T follicular helper cell (primary cell): Measurements from ENCODE around the gene LILRB3.
"Not testable (repeated sequence)": the region's sequence is repeated elsewhere in the genome, so short reads cannot be mapped to it uniquely, and the experiment has no call there.

ENCODE experiments used
- DNase-seq: peaks from one replicate; pipeline ENCODE4 v3.0.0-alpha.2; 2020; ENCODE audit warnings: low read depth

The LILRB3 gene

GRCh38 chr19:54242646-54243045 is 19.8 kb upstream of the LILRB3 start, which contains the start of gene LILRA6:
Gene LILRA6, minus strand, starts transcription at chr19:54242790.
- DNase-seq = not testable (repeated sequence)

GRCh38 chr19:54242234-54242633 is 19.4 kb upstream of the LILRB3 start:
- DNase-seq = not testable (repeated sequence)

GRCh38 chr19:54240372-54241336 is 17.8 kb upstream of the LILRB3 start:
- not testable (repeated sequence) for DNase-seq

GRCh38 chr19:54239491-54240371 is 16.9 kb upstream of the LILRB3 start:
- DNase-seq = not testable (repeated sequence)

GRCh38 chr19:54233941-54234340 is 11.1 kb upstream of the LILRB3 start:
- no peak for DNase-seq

GRCh38 chr19:54231077-54231931 is 8.5 kb upstream of the LILRB3 start:
- DNase-seq = peak; percentile 76

- DNase-seq = no peak
Observed at GRCh38 chr19:54230031-54230430, 7.2 kb upstream of the LILRB3 start.

GRCh38 chr19:54229146-54229545 is 6.3 kb upstream of the LILRB3 start:
- no peak for DNase-seq

GRCh38 chr19:54224619-54225018 is 1.8 kb upstream of the LILRB3 start:
- DNase-seq = not testable (repeated sequence)

- DNase-seq = not testable (repeated sequence)
Observed at GRCh38 chr19:54223937-54224281, 1.1 kb upstream of the LILRB3 start.

GRCh38 chr19:54223277-54223936 is 600 bp upstream of the LILRB3 start:
- DNase-seq = not testable (repeated sequence)

- not testable (repeated sequence) for DNase-seq
Observed at GRCh38 chr19:54221947-54222346, 860 bp downstream of the LILRB3 start.

- DNase-seq = not testable (repeated sequence)
Observed at GRCh38 chr19:54219702-54220101, 3.1 kb downstream of the LILRB3 start.

GRCh38 chr19:54218960-54219661 is 3.7 kb downstream of the LILRB3 start:
- DNase-seq = no peak

GRCh38 chr19:54218259-54218658 is 4.5 kb downstream of the LILRB3 start:
- DNase-seq = no peak

GRCh38 chr19:54217517-54218247 is 5.1 kb downstream of the LILRB3 start:
- DNase-seq = not testable (repeated sequence)

- DNase-seq = no peak
Observed at GRCh38 chr19:54216869-54217268, 5.9 kb downstream of the LILRB3 start.

GRCh38 chr19:54214734-54215133 is 8.1 kb downstream of the LILRB3 start:
- DNase-seq = not testable (repeated sequence)

GRCh38 chr19:54214217-54214616 is 8.6 kb downstream of the LILRB3 start:
- DNase-seq = not testable (repeated sequence)

GRCh38 chr19:54211235-54211634 is 11.6 kb downstream of the LILRB3 start:
- DNase-seq = no peak
